MCF 10A (cell line): ENCODE data around the gene MAP1LC3B2. TPM values are rescaled to one million over a fixed set of nuclear protein-coding genes. Genes with fewer than 3 reads are reported as not detected.

Experiments
- BruUV-seq: library from RNA; stranded (reverse); fragments of 400-500 nt; replicated peaks from 2 replicates; lab custom pipeline; 2021; lab: Mats Ljungman, UMichigan
- CTCF ChIA-PET: fragments of 300-600 bp; sonication (Branson Sonifier 250); formaldehyde crosslinking; extraction: SDS; loops from one replicate; lab custom pipeline; 2021; ENCODE audit warnings: antibody characterized with exemption, inconsistent platforms; lab: Yijun Ruan, JAX
- POLR2A ChIA-PET: fragments of 300-600, 350-650 bp; sonication (Branson Sonifier 250); formaldehyde crosslinking; extraction: SDS; loops from one replicate; lab custom pipeline; 2020; ENCODE audit warnings: antibody characterized with exemption, inconsistent platforms; lab: Yijun Ruan, JAX
- DNase-seq: peaks from one replicate; pipeline ENCODE4 v3.0.0-alpha.2; 2018; ENCODE audit not compliant: unreplicated experiment
- H3K27ac Mint-ChIP-seq: one replicate; pipeline ENCODE4 v1.8.0; 2022; ENCODE audit warnings: mild to moderate bottlenecking, low read depth, mixed read lengths; ENCODE audit not compliant: unreplicated experiment
- H3K27me3 Mint-ChIP-seq: one replicate; pipeline ENCODE4 v1.8.0; 2022; ENCODE audit warnings: mixed read lengths; ENCODE audit not compliant: insufficient read depth, unreplicated experiment
- H3K36me3 Mint-ChIP-seq: one replicate; pipeline ENCODE4 v1.8.0; 2022; ENCODE audit warnings: mild to moderate bottlenecking, moderate library complexity, mixed read lengths; ENCODE audit not compliant: insufficient read depth, unreplicated experiment
- H3K4me1 Mint-ChIP-seq: one replicate; pipeline ENCODE4 v1.8.0; 2022; ENCODE audit warnings: mixed read lengths; ENCODE audit not compliant: insufficient read depth, unreplicated experiment
- H3K4me3 Mint-ChIP-seq: one replicate; pipeline ENCODE4 v1.8.0; 2022; ENCODE audit warnings: mild to moderate bottlenecking, moderate library complexity, mixed read lengths; ENCODE audit not compliant: unreplicated experiment
- H3K9me3 Mint-ChIP-seq: one replicate; pipeline ENCODE4 v1.8.0; 2022; ENCODE audit warnings: mixed read lengths; ENCODE audit not compliant: unreplicated experiment
- CTCF ChIP-seq: fragments of 200-600 bp; IDR thresholded peaks from one replicate; pipeline ENCODE4 v1.8.0; 2022; ENCODE audit warnings: antibody characterized with exemption, mild to moderate bottlenecking; ENCODE audit not compliant: unreplicated experiment
- intact Hi-C: fragments of 100-400 bp; cut with micrococcal nuclease; formaldehyde crosslinking; loops from 2 replicates; pipeline ENCODE4 v1.14.1; 2022
- total RNA-seq: library from RNA; stranded (reverse); gene quantifications from 2 replicates; pipeline ENCODE4 v1.2.3, GENCODE V29; 2022

Gene MAP1LC3B2
- total RNA-seq, 1 experiment from 2014 or later, result 3.4 TPM

- no peak overlapping the region for H3K4me3 Mint-ChIP-seq
- CTCF ChIA-PET, result interaction anchor here (0.6 to 1.3 kb wide), 13 partner anchors 17 to 622 kb away, joined by 3 to 5 read pairs (median 3); no protein-coding TSS in a partner anchor
- intact Hi-C loops, result no loop called here
- no peaks in the 10 kb centered on the region for H3K36me3 Mint-ChIP-seq
- POLR2A ChIA-PET, result interaction anchor here (0.9 kb wide), 1 partner anchor 321 kb away, joined by 3 read pairs; no protein-coding TSS in a partner anchor
- no peak for DNase-seq
- H3K27me3 Mint-ChIP-seq, result no peaks in the 10 kb centered on the region
- TF ChIP-seq CTCF, result no peak
- no peaks in the 10 kb centered on the region for H3K9me3 Mint-ChIP-seq
- H3K4me1 Mint-ChIP-seq, result no peaks in the 10 kb centered on the region
- no peak overlapping the region for H3K27ac Mint-ChIP-seq
- no TSS peak for BruUV-seq
Observed at GRCh38 chr12:116598311-116599284, 39.4 kb downstream of the MAP1LC3B2 start.

GRCh38 chr12:116599285-116600136 lies 40.3 kb downstream of the MAP1LC3B2 start:
- ChIA-PET POLR2A (interaction anchor here (0.9 kb wide), 1 partner anchor 321 kb away, joined by 3 read pairs; no protein-coding TSS in a partner anchor), CTCF (interaction anchor here (0.6 to 1.8 kb wide), 31 partner anchors 10 to 1257 kb away, joined by 3 to 10 read pairs (median 3); no protein-coding TSS in a partner anchor)
- Mint-ChIP-seq H3K4me3 (no peak overlapping the region), H3K4me1 (no peaks in the 10 kb centered on the region), H3K9me3 (no peaks in the 10 kb centered on the region), H3K36me3 (no peaks in the 10 kb centered on the region), H3K27ac (no peak overlapping the region), H3K27me3 (no peaks in the 10 kb centered on the region)
- peak; percentile 71 for TF ChIP-seq CTCF
- intact Hi-C loops, result loop anchor here (2.0 to 10.0 kb wide), 3 partner anchors 362 to 605 kb away; no protein-coding TSS in a partner anchor
- peak; percentile 57 for DNase-seq
- BruUV-seq, result no TSS peak

- Mint-ChIP-seq H3K4me1 (no peaks in the 10 kb centered on the region), H3K27me3 (peaks cover 16% of the 10 kb centered on the region), H3K36me3 (no peaks in the 10 kb centered on the region), H3K4me3 (no peak overlapping the region), H3K27ac (no peak overlapping the region), H3K9me3 (no peaks in the 10 kb centered on the region)
- intact Hi-C loops, result loop anchor here (2.0 to 10.0 kb wide), 3 partner anchors 364 to 606 kb away; no protein-coding TSS in a partner anchor
- POLR2A ChIA-PET, result no interaction called here
- BruUV-seq, result no TSS peak
- DNase-seq, result peak; percentile 57
- CTCF ChIA-PET, result interaction anchor here (0.5 to 1.8 kb wide), 19 partner anchors 9 to 650 kb away, joined by 3 to 10 read pairs (median 3); no protein-coding TSS in a partner anchor
- TF ChIP-seq CTCF, result no peak
Observed at GRCh38 chr12:116600959-116601918, 42.1 kb downstream of the MAP1LC3B2 start.
